Mesenchymal stem cell (in vitro differentiated cells and primary cell): Measurements from ENCODE around the gene ZP3.

Source experiments
- DNase-seq: peaks from one replicate; pipeline ENCODE4 v3.0.0-alpha.2; 2013
- H2AFZ ChIP-seq: one replicate; pipeline ENCODE4 v1.6.1; 2013; ENCODE audit warnings: low read depth, mild to moderate bottlenecking, control low read depth, inconsistent platforms, low read length, moderate library complexity
- H2AK5ac ChIP-seq: 2 replicates; pipeline ENCODE4 v1.6.1; 2013; ENCODE audit warnings: low read length, moderate library complexity, mild to moderate bottlenecking, inconsistent platforms; ENCODE audit not compliant: severe bottlenecking
- H2BK120ac ChIP-seq: one replicate; pipeline ENCODE4 v1.6.1; 2013; ENCODE audit warnings: low read depth, mild to moderate bottlenecking, inconsistent platforms, low read length, moderate library complexity
- H2BK12ac ChIP-seq, 2 experiments: one replicate each; pipeline ENCODE4 v1.6.1; 2013; ENCODE audit warnings: inconsistent platforms in 2 of 2, low read length in 2 of 2, mild to moderate bottlenecking in 2 of 2, moderate library complexity in 2 of 2, control low read depth in 1 of 2
- H2BK15ac ChIP-seq: one replicate; pipeline ENCODE4 v1.6.1; 2013; ENCODE audit warnings: mild to moderate bottlenecking, low read depth, inconsistent platforms; ENCODE audit not compliant: poor library complexity, severe bottlenecking
- H2BK5ac ChIP-seq: 2 replicates; pipeline ENCODE4 v1.6.1; 2013; ENCODE audit warnings: low read depth, mild to moderate bottlenecking, low read length, control low read depth, inconsistent platforms; ENCODE audit not compliant: poor library complexity, severe bottlenecking
- H3K14ac ChIP-seq, 2 experiments: one replicate each; pipeline ENCODE4 v1.6.1; 2013; ENCODE audit warnings: inconsistent platforms in 2 of 2, low read length in 2 of 2, control low read depth in 1 of 2, mild to moderate bottlenecking in 1 of 2, moderate library complexity in 1 of 2
- H3K18ac ChIP-seq, 2 experiments: one replicate each; pipeline ENCODE4 v1.6.1; 2013; ENCODE audit warnings: inconsistent platforms in 2 of 2, low read length in 2 of 2, control low read depth in 1 of 2, low read depth in 1 of 2, mild to moderate bottlenecking in 1 of 2
- H3K23ac ChIP-seq, 2 experiments: one replicate each; pipeline ENCODE4 v1.6.1; 2013; ENCODE audit warnings: inconsistent platforms in 2 of 2, low read length in 2 of 2, mild to moderate bottlenecking in 2 of 2, moderate library complexity in 2 of 2, control low read depth in 1 of 2
- H3K27ac ChIP-seq: 2 replicates; pipeline ENCODE4 v1.5.1; 2013; ENCODE audit warnings: mild to moderate bottlenecking, moderate library complexity, low read length, control low read depth, inconsistent platforms; ENCODE audit not compliant: poor library complexity, severe bottlenecking
- H3K27me3 ChIP-seq, 2 experiments: 2 replicates each; pipeline versions ENCODE4 v1.6.1 to v1.7.0; 2013; ENCODE audit warnings: low read length in 2 of 2, mild to moderate bottlenecking in 2 of 2, moderate library complexity in 2 of 2, control low read depth in 1 of 2, inconsistent platforms in 1 of 2; ENCODE audit not compliant: control insufficient read depth in 1 of 2, insufficient read depth in 1 of 2
- H3K36me3 ChIP-seq, 2 experiments: 2 replicates each; pipeline versions ENCODE4 v1.6.1 to v1.7.0; 2013; ENCODE audit warnings: low read length in 2 of 2, control low read depth in 1 of 2, inconsistent platforms in 1 of 2, low read depth in 1 of 2, mild to moderate bottlenecking in 1 of 2; ENCODE audit not compliant: insufficient read depth in 2 of 2, control insufficient read depth in 1 of 2
- H3K4ac ChIP-seq, 2 experiments: one replicate each; pipeline ENCODE4 v1.6.1; 2013; ENCODE audit warnings: inconsistent platforms in 2 of 2, low read length in 2 of 2, mild to moderate bottlenecking in 2 of 2, moderate library complexity in 2 of 2, control low read depth in 1 of 2, low read depth in 1 of 2
- H3K4me1 ChIP-seq: 2 replicates; pipeline ENCODE4 v1.6.1; 2013; ENCODE audit warnings: low read depth, low read length, control low read depth; ENCODE audit not compliant: control insufficient read depth, insufficient read depth
- H3K4me2 ChIP-seq: 2 replicates; pipeline ENCODE4 v1.6.1; 2013; ENCODE audit warnings: low read length, mild to moderate bottlenecking, inconsistent platforms; ENCODE audit not compliant: poor library complexity, severe bottlenecking
- H3K4me3 ChIP-seq, 2 experiments: 2 replicates each; pipeline versions ENCODE4 v1.5.1 to v1.7.0; 2013; ENCODE audit warnings: low read length in 2 of 2, mild to moderate bottlenecking in 2 of 2, control low read depth in 1 of 2, low read depth in 1 of 2; ENCODE audit not compliant: insufficient read depth in 1 of 2
- H3K79me1 ChIP-seq: replicated peaks from 2 replicates; pipeline ENCODE4 v1.6.1; 2013; ENCODE audit warnings: mild to moderate bottlenecking, control low read depth, low read length, inconsistent platforms; ENCODE audit not compliant: poor library complexity, severe bottlenecking
- H3K9ac ChIP-seq: 2 replicates; pipeline ENCODE4 v1.7.0; 2013; ENCODE audit warnings: mild to moderate bottlenecking, low read length, moderate library complexity
- H3K9me3 ChIP-seq: 2 replicates; pipeline ENCODE4 v1.7.0; 2013; ENCODE audit warnings: mild to moderate bottlenecking, low read length; ENCODE audit not compliant: control insufficient read depth
- H4K8ac ChIP-seq: one replicate; pipeline ENCODE4 v1.6.1; 2013; ENCODE audit warnings: inconsistent platforms, mild to moderate bottlenecking, low read length, moderate library complexity
- H4K91ac ChIP-seq: one replicate; pipeline ENCODE4 v1.6.1; 2013; ENCODE audit warnings: mild to moderate bottlenecking, low read length, inconsistent platforms
- WGBS: methylation state at CpG from one replicate; pipeline ENCODE4 v1.1.7; 2013; ENCODE audit warnings: mixed read lengths; 5-methylcytosine and 5-hydroxymethylcytosine counted together

Gene ZP3

GRCh38 chr7:76407718-76408117 lies 17.0 kb upstream of the ZP3 start:
- no peak overlapping the region for H2BK15ac ChIP-seq
- no peak overlapping the region for H2BK12ac ChIP-seq
- H3K9me3 ChIP-seq: no peaks in the 10 kb centered on the region
- peaks cover 0 to 12% of the 10 kb centered on the region in 2 experiments for H3K27me3 ChIP-seq
- H4K91ac ChIP-seq: no peak overlapping the region
- H4K8ac ChIP-seq: no peak overlapping the region
- no peaks in the 10 kb centered on the region for H3K79me1 ChIP-seq
- H3K4ac ChIP-seq: no peak overlapping the region
- H2BK5ac ChIP-seq: no peak overlapping the region
- no peak overlapping the region for H3K14ac ChIP-seq
- H3K27ac ChIP-seq: no peak overlapping the region
- no peaks in the 10 kb centered on the region for H3K36me3 ChIP-seq
- WGBS: 74% methylated on average over 2 of the region's 4 CpGs
- no peak for DNase-seq
- no peak overlapping the region for H3K4me3 ChIP-seq
- no peak overlapping the region for H3K9ac ChIP-seq
- no peak overlapping the region for H3K4me2 ChIP-seq
- H2BK120ac ChIP-seq: no peak overlapping the region
- no peak overlapping the region for H3K23ac ChIP-seq
- no peak overlapping the region for H3K18ac ChIP-seq
- no peak overlapping the region for H2AK5ac ChIP-seq
- no peak overlapping the region for H2AFZ ChIP-seq
- H3K4me1 ChIP-seq: peaks cover 2% of the 10 kb centered on the region

- Histone ChIP-seq H2AK5ac (no peak overlapping the region), H3K4me2 (no peak overlapping the region), H2BK15ac (no peak overlapping the region), H4K8ac (no peak overlapping the region), H3K27ac (no peak overlapping the region), H3K9ac (no peak overlapping the region), H4K91ac (no peak overlapping the region), H3K18ac (no peak overlapping the region), H3K4me3 (no peak overlapping the region), H3K4me1 (peaks cover 2% of the 10 kb centered on the region), H3K4ac (no peak overlapping the region), H3K14ac (no peak overlapping the region), H2AFZ (no peak overlapping the region), H2BK12ac (no peak overlapping the region), H3K23ac (no peak overlapping the region), H3K36me3 (no peaks in the 10 kb centered on the region), H3K79me1 (no peaks in the 10 kb centered on the region), H3K27me3 (peaks cover 0 to 12% of the 10 kb centered on the region in 2 experiments), H3K9me3 (no peaks in the 10 kb centered on the region), H2BK120ac (no peak overlapping the region), H2BK5ac (no peak overlapping the region)
- no peak for DNase-seq
These were observed 16.6 kb upstream of the ZP3 start for GRCh38 chr7:76408121-76408560.

GRCh38 chr7:76409537-76409936 lies 15.2 kb upstream of the ZP3 start, which contains the start of gene SSC4D:
Gene SSC4D (minus strand): TSS chr7:76409697. CDS start chr7:76404439, 5,258 bp downstream.
- no peak for DNase-seq
- Histone ChIP-seq H2BK5ac (no peak within 1 kb of the TSS), H2BK15ac (no peak within 1 kb of the TSS), H2AK5ac (no peak within 1 kb of the TSS), H3K79me1 (no peaks in the 10 kb centered on the region), H3K4me2 (no peak within 1 kb of the TSS), H3K9ac (no peak within 1 kb of the TSS), H2BK12ac (no peak within 1 kb of the TSS), H3K14ac (no peak within 1 kb of the TSS), H2BK120ac (no peak within 1 kb of the TSS), H4K91ac (no peak within 1 kb of the TSS), H3K9me3 (no peaks in the 10 kb centered on the region), H2AFZ (no peak within 1 kb of the TSS), H3K27me3 (peaks cover 0 to 12% of the 10 kb centered on the region in 2 experiments), H3K27ac (no peak within 1 kb of the TSS), H3K4ac (no peak within 1 kb of the TSS), H3K18ac (no peak within 1 kb of the TSS), H3K4me3 (no peak within 1 kb of the TSS), H3K23ac (peak within 1 kb of the TSS in 1 of 2 experiments; percentile 79), H3K36me3 (no peaks in the 10 kb centered on the region), H4K8ac (no peak within 1 kb of the TSS), H3K4me1 (peaks cover 2% of the 10 kb centered on the region)
- WGBS: 28% methylated on average over 6 of the region's 6 CpGs

- Histone ChIP-seq H2AK5ac (no peak overlapping the region), H3K9me3 (no peaks in the 10 kb centered on the region), H3K27me3 (peaks cover 0 to 12% of the 10 kb centered on the region in 2 experiments), H3K79me1 (no peaks in the 10 kb centered on the region), H3K23ac (no peak overlapping the region), H3K14ac (no peak overlapping the region), H4K8ac (no peak overlapping the region), H2BK5ac (no peak overlapping the region), H2BK120ac (no peak overlapping the region), H2BK15ac (no peak overlapping the region), H3K4ac (no peak overlapping the region), H2AFZ (no peak overlapping the region), H2BK12ac (no peak overlapping the region), H3K18ac (no peak overlapping the region), H4K91ac (no peak overlapping the region), H3K4me2 (no peak overlapping the region), H3K9ac (no peak overlapping the region), H3K36me3 (no peaks in the 10 kb centered on the region), H3K4me3 (no peak overlapping the region), H3K27ac (no peak overlapping the region), H3K4me1 (peaks cover 2% of the 10 kb centered on the region)
- 83% methylated on average over 1 of the region's 1 CpG for WGBS
- no peak for DNase-seq
These were observed 13.1 kb upstream of the ZP3 start for GRCh38 chr7:76411626-76412025.
